Islet precursor cell (in vitro differentiated cells): Measurements from ENCODE around the gene PHLDA1.
"Not testable (repeated sequence)": the region's sequence is repeated elsewhere in the genome, so short reads cannot be mapped to it uniquely, and the experiment has no call there.

Source experiments
- DNase-seq: peaks from one replicate; pipeline ENCODE4 v3.0.0-alpha.2; 2018

Gene PHLDA1

GRCh38 chr12:75984577-75985182, 46.9 kb downstream of the PHLDA1 start:
- DNase-seq = no peak

- not testable (repeated sequence) for DNase-seq
Observed at GRCh38 chr12:75983851-75984250, 47.7 kb downstream of the PHLDA1 start.

- DNase-seq = no peak
Observed at GRCh38 chr12:75982979-75983660, 48.5 kb downstream of the PHLDA1 start.

- no peak for DNase-seq
Observed at GRCh38 chr12:75982169-75982564, 49.4 kb downstream of the PHLDA1 start.

- no peak for DNase-seq
Observed at GRCh38 chr12:75981247-75982168, 50.1 kb downstream of the PHLDA1 start.

- DNase-seq = no peak
Observed at GRCh38 chr12:75979181-75979580, 52.4 kb downstream of the PHLDA1 start.

- DNase-seq = no peak
Observed at GRCh38 chr12:75978677-75979076, 52.9 kb downstream of the PHLDA1 start.

- peak; percentile 99 for DNase-seq
Observed at GRCh38 chr12:75977952-75978671, 53.5 kb downstream of the PHLDA1 start.

- no peak for DNase-seq
Observed at GRCh38 chr12:75977590-75977951, 54.0 kb downstream of the PHLDA1 start.

GRCh38 chr12:75976913-75977312, 54.7 kb downstream of the PHLDA1 start:
- no peak for DNase-seq

GRCh38 chr12:75976113-75976512, 55.5 kb downstream of the PHLDA1 start:
- DNase-seq = no peak

- DNase-seq = no peak
Observed at GRCh38 chr12:75975702-75976101, 55.9 kb downstream of the PHLDA1 start.
